Measurements from ENCODE around the gene CEP120. TPM values are rescaled to one million over a fixed set of nuclear protein-coding genes. Genes with fewer than 3 reads are reported as not detected.
A peak's percentile ranks its signal among the peaks of the same experiment; 100 is the strongest.

CEP120 gene
- total RNA-seq, 1 donor from 2014 or later, result 19.0 TPM

DNA sequence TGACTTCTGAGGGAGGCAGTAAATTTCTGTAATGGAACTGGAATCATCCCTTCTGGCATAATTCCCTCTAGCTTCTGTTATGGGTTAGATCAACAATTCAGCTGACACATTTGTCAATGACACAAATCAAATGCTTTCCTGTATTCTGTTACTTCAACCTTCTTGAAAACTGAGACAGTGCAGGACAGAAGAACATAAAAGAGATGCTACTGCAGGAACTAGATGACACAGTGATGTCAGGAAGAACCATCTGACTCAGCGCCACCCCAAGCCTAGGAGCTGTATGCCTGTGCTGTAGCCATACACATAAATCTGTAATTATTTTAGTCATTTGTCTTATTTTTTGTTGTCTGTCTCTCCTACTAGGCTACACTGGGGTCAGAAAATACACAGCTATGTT is 18.2 kb upstream of the CEP120 start:
- Histone ChIP-seq H3K36me3 (ENCODE audit: insufficient read depth, low read length) (no peaks in the 10 kb centered on the region), H4K20me1 (ENCODE audit: insufficient read depth, low read length) (no peaks in the 10 kb centered on the region), H3K4me1 (ENCODE audit: insufficient read depth, low read length) (no peaks in the 10 kb centered on the region), H3K27ac (ENCODE audit: low read depth, low read length) (no peak overlapping the region), H3K4me2 (ENCODE audit: low read length) (no peak overlapping the region), H2AFZ (ENCODE audit: low read depth, low read length) (no peak overlapping the region), H3K4me3 (ENCODE audit: insufficient read depth, low read depth, low read length) (no peak overlapping the region), H3K27me3 (ENCODE audit: insufficient read depth, low read length) (peaks cover under 1% of the 10 kb centered on the region), H3K9ac (ENCODE audit: low read length) (no peak overlapping the region), H3K79me2 (ENCODE audit: insufficient read depth, low read length) (no peaks in the 10 kb centered on the region), H3K9me3 (ENCODE audit: insufficient read depth, low read depth, low read length) (no peaks in the 10 kb centered on the region)
- no peak overlapping the region for H3K27ac Mint-ChIP-seq (ENCODE audit: unreplicated experiment)
- FAIRE-seq (no peak), DNase-seq (ENCODE audit: low read depth) (no peak)
- no peaks in the 10 kb centered on the region for H3K9me3 Mint-ChIP-seq (ENCODE audit: unreplicated experiment)
- no peak overlapping the region for H3K4me3 Mint-ChIP-seq (ENCODE audit: unreplicated experiment)
- no peak for TF ChIP-seq EZH2 (IDR thresholded peaks at IDR 0.05; ENCODE audit: insufficient read depth, low read length)
- TF ChIP-seq, protein P1, sequence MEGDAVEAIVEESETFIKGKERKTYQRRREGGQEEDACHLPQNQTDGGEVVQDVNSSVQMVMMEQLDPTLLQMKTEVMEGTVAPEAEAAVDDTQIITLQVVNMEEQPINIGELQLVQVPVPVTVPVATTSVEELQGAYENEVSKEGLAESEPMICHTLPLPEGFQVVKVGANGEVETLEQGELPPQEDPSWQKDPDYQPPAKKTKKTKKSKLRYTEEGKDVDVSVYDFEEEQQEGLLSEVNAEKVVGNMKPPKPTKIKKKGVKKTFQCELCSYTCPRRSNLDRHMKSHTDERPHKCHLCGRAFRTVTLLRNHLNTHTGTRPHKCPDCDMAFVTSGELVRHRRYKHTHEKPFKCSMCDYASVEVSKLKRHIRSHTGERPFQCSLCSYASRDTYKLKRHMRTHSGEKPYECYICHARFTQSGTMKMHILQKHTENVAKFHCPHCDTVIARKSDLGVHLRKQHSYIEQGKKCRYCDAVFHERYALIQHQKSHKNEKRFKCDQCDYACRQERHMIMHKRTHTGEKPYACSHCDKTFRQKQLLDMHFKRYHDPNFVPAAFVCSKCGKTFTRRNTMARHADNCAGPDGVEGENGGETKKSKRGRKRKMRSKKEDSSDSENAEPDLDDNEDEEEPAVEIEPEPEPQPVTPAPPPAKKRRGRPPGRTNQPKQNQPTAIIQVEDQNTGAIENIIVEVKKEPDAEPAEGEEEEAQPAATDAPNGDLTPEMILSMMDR (IDR thresholded peaks at IDR 0.05; ENCODE audit: insufficient read depth, low read depth, low read length), result no peak
- H3K36me3 Mint-ChIP-seq (ENCODE audit: low read depth, unreplicated experiment), result no peaks in the 10 kb centered on the region
- no peaks in the 10 kb centered on the region for H3K27me3 Mint-ChIP-seq (ENCODE audit: low read depth, unreplicated experiment)
- H3K4me1 Mint-ChIP-seq (ENCODE audit: low read depth, unreplicated experiment), result no peaks in the 10 kb centered on the region

DNA sequence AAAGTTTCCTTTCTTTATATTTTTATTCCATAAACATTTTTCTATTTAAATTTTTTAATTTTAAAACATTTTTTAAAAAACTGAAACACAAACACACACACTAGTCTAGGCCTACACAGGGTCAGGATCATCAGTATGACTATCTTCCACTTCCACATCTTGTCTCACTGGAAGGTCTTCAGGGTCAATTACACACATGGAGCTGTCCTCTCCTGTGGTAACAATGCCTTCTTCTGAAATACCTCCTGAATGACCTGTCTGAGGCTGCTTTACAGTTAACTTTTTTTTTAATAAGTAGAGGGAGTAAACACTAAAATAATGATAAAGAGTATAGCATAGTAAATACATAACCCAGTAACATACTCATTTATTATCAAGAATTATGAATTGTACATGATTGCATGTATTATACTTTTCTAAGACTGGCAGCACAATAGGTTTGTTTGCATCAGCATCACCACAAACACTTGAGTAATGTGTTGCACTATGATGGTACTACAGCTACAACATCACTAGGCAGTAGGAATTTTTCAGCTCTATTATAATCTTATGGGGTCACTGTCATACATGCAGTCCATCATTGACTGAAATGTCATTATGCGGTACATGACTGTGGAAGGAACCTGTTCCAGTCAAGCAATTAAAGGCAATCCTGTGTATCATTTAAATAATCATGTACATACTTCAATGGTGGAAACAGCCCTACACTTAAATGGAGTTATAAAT is 17.4 kb upstream of the CEP120 start:
- no peak overlapping the region for H3K27ac Mint-ChIP-seq (ENCODE audit: unreplicated experiment)
- Histone ChIP-seq H3K27me3 (ENCODE audit: insufficient read depth, low read length) (no peaks in the 10 kb centered on the region), H3K9me3 (ENCODE audit: insufficient read depth, low read depth, low read length) (no peaks in the 10 kb centered on the region), H4K20me1 (ENCODE audit: insufficient read depth, low read length) (no peaks in the 10 kb centered on the region), H3K36me3 (ENCODE audit: insufficient read depth, low read length) (no peaks in the 10 kb centered on the region), H3K79me2 (ENCODE audit: insufficient read depth, low read length) (no peaks in the 10 kb centered on the region), H3K4me3 (ENCODE audit: insufficient read depth, low read depth, low read length) (no peak overlapping the region), H2AFZ (ENCODE audit: low read depth, low read length) (no peak overlapping the region), H3K4me1 (ENCODE audit: insufficient read depth, low read length) (no peaks in the 10 kb centered on the region), H3K4me2 (ENCODE audit: low read length) (no peak overlapping the region), H3K27ac (ENCODE audit: low read depth, low read length) (no peak overlapping the region), H3K9ac (ENCODE audit: low read length) (no peak overlapping the region)
- no peaks in the 10 kb centered on the region for H3K27me3 Mint-ChIP-seq (ENCODE audit: low read depth, unreplicated experiment)
- H3K36me3 Mint-ChIP-seq (ENCODE audit: low read depth, unreplicated experiment), result no peaks in the 10 kb centered on the region
- FAIRE-seq (no peak), DNase-seq (ENCODE audit: low read depth) (no peak)
- no peaks in the 10 kb centered on the region for H3K4me1 Mint-ChIP-seq (ENCODE audit: low read depth, unreplicated experiment)
- H3K4me3 Mint-ChIP-seq (ENCODE audit: unreplicated experiment), result no peak overlapping the region
- H3K9me3 Mint-ChIP-seq (ENCODE audit: unreplicated experiment), result no peaks in the 10 kb centered on the region
- TF ChIP-seq, protein P1 (IDR thresholded peaks at IDR 0.05; ENCODE audit: insufficient read depth, low read depth, low read length), result no peak
- TF ChIP-seq EZH2 (IDR thresholded peaks at IDR 0.05; ENCODE audit: insufficient read depth, low read length), result no peak

DNA sequence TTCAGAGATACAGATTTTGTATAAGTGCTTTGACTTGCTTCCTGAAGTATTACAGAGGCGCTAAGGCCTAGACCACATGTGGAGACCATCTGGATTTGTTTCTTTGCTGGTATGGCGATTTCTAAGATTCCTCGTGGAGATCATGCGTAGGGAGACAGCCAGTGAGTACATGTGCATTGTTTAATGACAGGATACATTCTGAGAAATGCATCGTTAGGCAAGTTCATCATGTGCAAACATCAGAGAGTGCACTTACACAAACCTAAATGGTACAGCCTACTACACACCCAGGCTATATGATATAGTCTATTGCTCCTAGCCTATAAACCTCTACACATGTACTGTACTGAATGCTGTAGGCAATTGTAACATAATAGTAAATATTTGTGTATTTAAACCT is 16.5 kb upstream of the CEP120 start:
- Histone ChIP-seq H3K27ac (ENCODE audit: low read depth, low read length) (no peak overlapping the region), H3K4me3 (ENCODE audit: insufficient read depth, low read depth, low read length) (no peak overlapping the region), H3K4me2 (ENCODE audit: low read length) (no peak overlapping the region), H3K9ac (ENCODE audit: low read length) (no peak overlapping the region), H4K20me1 (ENCODE audit: insufficient read depth, low read length) (no peaks in the 10 kb centered on the region), H3K36me3 (ENCODE audit: insufficient read depth, low read length) (no peaks in the 10 kb centered on the region), H3K9me3 (ENCODE audit: insufficient read depth, low read depth, low read length) (no peaks in the 10 kb centered on the region), H2AFZ (ENCODE audit: low read depth, low read length) (peak overlapping the region; percentile 14), H3K27me3 (ENCODE audit: insufficient read depth, low read length) (no peaks in the 10 kb centered on the region), H3K4me1 (ENCODE audit: insufficient read depth, low read length) (no peaks in the 10 kb centered on the region), H3K79me2 (ENCODE audit: insufficient read depth, low read length) (no peaks in the 10 kb centered on the region)
- DNase-seq (ENCODE audit: low read depth) (no peak), FAIRE-seq (no peak)
- no peaks in the 10 kb centered on the region for H3K4me1 Mint-ChIP-seq (ENCODE audit: low read depth, unreplicated experiment)
- TF ChIP-seq, protein P1 (IDR thresholded peaks at IDR 0.05; ENCODE audit: insufficient read depth, low read depth, low read length), result no peak
- TF ChIP-seq EZH2 (IDR thresholded peaks at IDR 0.05; ENCODE audit: insufficient read depth, low read length), result no peak
- no peak overlapping the region for H3K27ac Mint-ChIP-seq (ENCODE audit: unreplicated experiment)
- no peaks in the 10 kb centered on the region for H3K9me3 Mint-ChIP-seq (ENCODE audit: unreplicated experiment)
- H3K27me3 Mint-ChIP-seq (ENCODE audit: low read depth, unreplicated experiment), result no peaks in the 10 kb centered on the region
- no peaks in the 10 kb centered on the region for H3K36me3 Mint-ChIP-seq (ENCODE audit: low read depth, unreplicated experiment)
- H3K4me3 Mint-ChIP-seq (ENCODE audit: unreplicated experiment), result no peak overlapping the region

Data from astrocyte (in vitro differentiated cells and primary cell).